IMR-90 (cell line): Measurements from ENCODE around the gene UBE2O. TPM values are rescaled to one million over a fixed set of nuclear protein-coding genes. Genes with fewer than 3 reads are reported as not detected.

Source experiments
- ATAC-seq: fragments of 200-7000 bp; cut with Tn5 transposase; 2 replicates; pipeline ENCODE4 v1.9.1; 2020; ENCODE audit warnings: low read depth, mild to moderate bottlenecking, moderate library complexity
- BruUV-seq: library from RNA; stranded (reverse); fragments of 400-500 nt; replicated peaks from 2 replicates; lab custom pipeline; 2021; lab: Mats Ljungman, UMichigan
- CTCF ChIA-PET: fragments of 300-600 bp; formaldehyde crosslinking; extraction: SDS; loops from one replicate; lab custom pipeline; 2021; ENCODE audit warnings: antibody characterized with exemption; lab: Yijun Ruan, JAX
- POLR2A ChIA-PET: fragments of 300-600 bp; sonication (Branson Sonifier 250); formaldehyde crosslinking; loops from one replicate; lab custom pipeline; 2022; ENCODE audit warnings: antibody characterized with exemption; ENCODE audit not compliant: unreplicated experiment; lab: Charles Lee
- DNase-seq: peaks from one replicate; pipeline ENCODE4 v3.0.0; 2013
- H2AFZ ChIP-seq: replicated peaks from 2 replicates; pipeline ENCODE3; 2013; ENCODE audit warnings: low read length, mild to moderate bottlenecking; ENCODE audit not compliant: poor library complexity
- H2AK5ac ChIP-seq: 2 replicates; pipeline ENCODE4 v1.6.1; 2013; ENCODE audit warnings: low read depth, low read length, inconsistent platforms
- H2AK9ac ChIP-seq: replicated peaks from 2 replicates; pipeline ENCODE3; 2013; ENCODE audit warnings: mild to moderate bottlenecking, low read depth, low read length, moderate library complexity; ENCODE audit not compliant: poor library complexity
- H2BK120ac ChIP-seq: 2 replicates; pipeline ENCODE4 v1.6.1; 2013; ENCODE audit warnings: low read depth, low read length, inconsistent platforms
- H2BK15ac ChIP-seq: 3 replicates; pipeline ENCODE4 v1.6.1; 2013; ENCODE audit warnings: low read depth, low read length, inconsistent platforms
- H2BK20ac ChIP-seq: 2 replicates; pipeline ENCODE4 v1.6.1; 2013; ENCODE audit warnings: low read depth, mild to moderate bottlenecking, inconsistent platforms, low read length, moderate library complexity
- H2BK5ac ChIP-seq: 2 replicates; pipeline ENCODE4 v1.6.1; 2013; ENCODE audit warnings: mild to moderate bottlenecking, low read depth, low read length, inconsistent platforms; ENCODE audit not compliant: poor library complexity, severe bottlenecking
- H3K14ac ChIP-seq: replicated peaks from 2 replicates; pipeline ENCODE4 v1.6.1; 2013; ENCODE audit warnings: low read depth, low read length, inconsistent platforms
- H3K18ac ChIP-seq: 2 replicates; pipeline ENCODE4 v1.6.1; 2013; ENCODE audit warnings: low read depth, low read length, control low read depth
- H3K23ac ChIP-seq: 2 replicates; pipeline ENCODE4 v1.6.1; 2013; ENCODE audit warnings: low read depth, low read length, inconsistent platforms
- H3K27ac ChIP-seq: 2 replicates; pipeline ENCODE4 v1.5.1; 2013; ENCODE audit warnings: mild to moderate bottlenecking, control low read depth, low read length; ENCODE audit not compliant: insufficient read depth
- H3K27me3 ChIP-seq: 2 replicates; pipeline ENCODE4 v1.6.1; 2013; ENCODE audit warnings: low read length; ENCODE audit not compliant: control insufficient read depth, insufficient read depth
- H3K36me3 ChIP-seq: 2 replicates; pipeline ENCODE4 v1.6.1; 2013; ENCODE audit warnings: low read length, mixed read lengths; ENCODE audit not compliant: control insufficient read depth, insufficient read depth
- H3K4ac ChIP-seq: 2 replicates; pipeline ENCODE4 v1.6.1; 2013; ENCODE audit warnings: low read depth, low read length, inconsistent platforms
- H3K4me1 ChIP-seq: 2 replicates; pipeline ENCODE4 v1.6.1; 2013; ENCODE audit warnings: low read length, mixed read lengths; ENCODE audit not compliant: control insufficient read depth, insufficient read depth
- H3K4me2 ChIP-seq: 2 replicates; pipeline ENCODE4 v1.6.1; 2013; ENCODE audit warnings: low read depth, mild to moderate bottlenecking, control low read depth, low read length, moderate library complexity
- H3K4me3 ChIP-seq: 2 replicates; pipeline ENCODE4 v1.5.1; 2013; ENCODE audit warnings: low read depth, mild to moderate bottlenecking, control low read depth, low read length, moderate library complexity; ENCODE audit not compliant: insufficient read depth
- H3K56ac ChIP-seq: 2 replicates; pipeline ENCODE4 v1.6.1; 2013; ENCODE audit warnings: low read length, inconsistent platforms; ENCODE audit not compliant: insufficient read depth; ENCODE audit errors: extremely low read depth
- H3K79me1 ChIP-seq, 2 experiments: 2 replicates each; pipeline ENCODE4 v1.6.1; 2013; ENCODE audit warnings: low read length in 2 of 2, inconsistent platforms in 1 of 2, low read depth in 1 of 2
- H3K9ac ChIP-seq: 2 replicates; pipeline ENCODE4 v1.6.1; 2013; ENCODE audit warnings: low read depth, low read length, control low read depth
- H3K9me1 ChIP-seq: 2 replicates; pipeline ENCODE4 v1.6.1; 2013; ENCODE audit warnings: low read length, inconsistent platforms; ENCODE audit not compliant: insufficient read depth
- H3K9me3 ChIP-seq: 2 replicates; pipeline ENCODE4 v1.6.1; 2013; ENCODE audit warnings: low read length; ENCODE audit not compliant: control insufficient read depth, insufficient read depth
- H4K20me1 ChIP-seq: 2 replicates; pipeline ENCODE4 v1.6.1; 2013; ENCODE audit warnings: low read length, inconsistent platforms; ENCODE audit not compliant: insufficient read depth
- H4K5ac ChIP-seq: 2 replicates; pipeline ENCODE4 v1.6.1; 2013; ENCODE audit warnings: mild to moderate bottlenecking, low read depth, low read length, control low read depth
- H4K8ac ChIP-seq, 2 experiments: 2 replicates each; pipeline ENCODE4 v1.6.1; 2013; ENCODE audit warnings: low read depth in 2 of 2, low read length in 2 of 2, control low read depth in 1 of 2, inconsistent platforms in 1 of 2
- H4K91ac ChIP-seq: 2 replicates; pipeline ENCODE4 v1.6.1; 2013; ENCODE audit warnings: low read depth, low read length, inconsistent platforms; ENCODE audit not compliant: insufficient read depth
- BHLHE40 ChIP-seq: fragments of 150-350 bp; IDR thresholded peaks from 2 replicates; pipeline ENCODE4 v1.6.1; 2016; ENCODE audit warnings: mild to moderate bottlenecking, low read depth, low read length
- CEBPB ChIP-seq: IDR thresholded peaks from 2 replicates; pipeline ENCODE4 v1.6.1; 2012; ENCODE audit warnings: low read depth, low read length, improper control_type of control experiment
- FOS ChIP-seq: fragments of 150-350 bp; IDR thresholded peaks from 2 replicates; pipeline ENCODE4 v1.6.1; 2016; ENCODE audit warnings: low read depth, low read length
- POLR2A ChIP-seq: IDR thresholded peaks from 2 replicates; pipeline ENCODE4 v1.6.1; 2012; ENCODE audit warnings: mild to moderate bottlenecking, low read depth, low read length
- RCOR1 ChIP-seq: IDR thresholded peaks from 2 replicates; pipeline ENCODE4 v1.6.1; 2012; ENCODE audit warnings: mild to moderate bottlenecking, low read length, improper control_type of control experiment; ENCODE audit not compliant: insufficient replicate concordance
- SMC3 ChIP-seq: fragments of 150-350 bp; IDR thresholded peaks from 2 replicates; pipeline ENCODE4 v1.6.1; 2016; ENCODE audit warnings: low read depth, mild to moderate bottlenecking, antibody characterized with exemption, low read length, moderate library complexity
- WGBS, 2 experiments: methylation state at CpG; one replicate each; pipeline versions ENCODE4 v1.1.5 to v1.1.7; 2013; ENCODE audit warnings: missing lambda C conversion rate in 2 of 2; ENCODE audit not compliant: insufficient read length in 1 of 2; ENCODE audit errors: extremely low coverage in 2 of 2; 5-methylcytosine and 5-hydroxymethylcytosine counted together
- dilution Hi-C: fragments of 300-500 bp; cut with HindIII; formaldehyde crosslinking; loops from one replicate; pipeline ENCODE4 v1.14.3; 2018; ENCODE audit warnings: low sequenced_read_pairs; ENCODE audit not compliant: unreplicated experiment
- in situ Hi-C: fragments of 300-500 bp; cut with MboI; formaldehyde crosslinking; loops from 3 replicates; pipeline ENCODE4 v1.14.3; 2019; ENCODE audit warnings: low sequenced_read_pairs, inconsistent platforms, mixed read lengths
- intact Hi-C: fragments of 100-400 bp; cut with micrococcal nuclease; formaldehyde crosslinking; loops from 2 replicates; pipeline ENCODE4 v1.10.0; 2022
- polyA plus RNA-seq, 3 experiments: library from polyadenylated mRNA; depleted of rRNA; stranded (reverse); fragments of >200 nt; gene quantifications; 2 replicates each; pipeline ENCODE4 v1.2.3, GENCODE V29; 2012; ENCODE audit warnings: low replicate concordance in 1 of 3
- total RNA-seq: library from RNA; depleted of rRNA; stranded (reverse); fragments of >200 nt; gene quantifications from 2 replicates; pipeline ENCODE4 v1.2.3, GENCODE V29; 2012

The UBE2O gene
- total and polyA plus RNA-seq, 2 of the 4 experiments (the other 2 are of a cell fraction): 17.6 TPM

- Histone ChIP-seq H3K4ac (peak overlapping the region; percentile 54), H3K18ac (peak overlapping the region; percentile 83; the same call in 1 of the 2 replicates), H3K79me1 (peaks cover 4 to 30% of the 10 kb centered on the region in 2 experiments; a peak in 3 of 4 replicates), H3K36me3 (no peaks in the 10 kb centered on the region), H3K4me1 (peaks cover 27% of the 10 kb centered on the region), H3K27me3 (no peaks in the 10 kb centered on the region), H3K4me2 (no peak overlapping the region), H3K9ac (no peak overlapping the region), H4K91ac (no peak overlapping the region; the same call in 1 of the 2 replicates), H3K9me3 (no peaks in the 10 kb centered on the region), H3K23ac (peak overlapping the region; percentile 3; the same call in 1 of the 2 replicates), H2AK9ac (peak overlapping the region; percentile 60), H2AK5ac (peak overlapping the region; percentile 72; the same call in 1 of the 2 replicates), H3K27ac (no peak overlapping the region), H4K5ac (peak overlapping the region; percentile 89; the same call in 1 of the 2 replicates), H2AFZ (peak overlapping the region; percentile 13), H3K14ac (peak overlapping the region; percentile 42; the same call in 1 of the 2 replicates), H3K56ac (no peak overlapping the region), H2BK5ac (no peak overlapping the region), H4K8ac (peak overlapping the region; percentile 46 to 77; a peak in 2 of 4 replicates), H2BK120ac (peak overlapping the region; percentile 46; the same call in 1 of the 2 replicates), H2BK15ac (no peak overlapping the region; the same call in 2 of the 3 replicates), H4K20me1 (no peaks in the 10 kb centered on the region), H3K4me3 (no peak overlapping the region), H3K9me1 (peaks cover 16% of the 10 kb centered on the region), H2BK20ac (peak overlapping the region; percentile 18; the same call in 1 of the 2 replicates)
- TF ChIP-seq CEBPB (no peak), POLR2A (no peak), FOS (no peak), BHLHE40 (no peak), RCOR1 (no peak), SMC3 (no peak)
- ChIA-PET POLR2A (no interaction called here), CTCF (no interaction called here)
- in situ Hi-C loops: no loop called here
- dilution Hi-C loops: no loop called here
- WGBS, 2 experiments: 80% methylated on average over 2 of the region's 5 CpGs; no CpG with 5 or more reads in 1 of the 2 experiments
- intact Hi-C loops: no loop called here
- DNase-seq (no peak), ATAC-seq (no peak)
- BruUV-seq: no TSS peak
Measured at GRCh38 chr17:76499267-76499667, 46.3 kb upstream of the UBE2O start.
